ENCODE data around the gene SLC35A3.

DNA sequence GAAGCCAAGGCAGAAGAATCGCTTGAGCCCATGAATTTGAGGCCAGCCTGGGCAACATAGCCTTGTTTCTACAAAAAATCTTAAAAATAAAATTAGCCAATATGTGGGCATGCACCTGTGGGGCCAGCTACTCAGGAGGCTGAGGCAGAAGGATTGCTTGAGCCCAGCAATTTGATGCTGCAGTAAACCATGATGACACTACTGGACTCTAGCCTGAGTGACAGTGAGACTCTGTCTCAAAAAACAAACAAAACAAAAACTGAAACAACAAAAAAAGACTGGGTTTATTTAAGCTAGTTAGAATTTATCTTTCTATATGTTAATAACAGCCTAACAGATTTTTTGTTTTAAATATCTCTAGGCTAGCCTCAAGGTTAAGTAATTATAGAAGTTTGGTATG is 57.4 kb downstream of the SLC35A3 start:
- TF ChIP-seq, protein P1, sequence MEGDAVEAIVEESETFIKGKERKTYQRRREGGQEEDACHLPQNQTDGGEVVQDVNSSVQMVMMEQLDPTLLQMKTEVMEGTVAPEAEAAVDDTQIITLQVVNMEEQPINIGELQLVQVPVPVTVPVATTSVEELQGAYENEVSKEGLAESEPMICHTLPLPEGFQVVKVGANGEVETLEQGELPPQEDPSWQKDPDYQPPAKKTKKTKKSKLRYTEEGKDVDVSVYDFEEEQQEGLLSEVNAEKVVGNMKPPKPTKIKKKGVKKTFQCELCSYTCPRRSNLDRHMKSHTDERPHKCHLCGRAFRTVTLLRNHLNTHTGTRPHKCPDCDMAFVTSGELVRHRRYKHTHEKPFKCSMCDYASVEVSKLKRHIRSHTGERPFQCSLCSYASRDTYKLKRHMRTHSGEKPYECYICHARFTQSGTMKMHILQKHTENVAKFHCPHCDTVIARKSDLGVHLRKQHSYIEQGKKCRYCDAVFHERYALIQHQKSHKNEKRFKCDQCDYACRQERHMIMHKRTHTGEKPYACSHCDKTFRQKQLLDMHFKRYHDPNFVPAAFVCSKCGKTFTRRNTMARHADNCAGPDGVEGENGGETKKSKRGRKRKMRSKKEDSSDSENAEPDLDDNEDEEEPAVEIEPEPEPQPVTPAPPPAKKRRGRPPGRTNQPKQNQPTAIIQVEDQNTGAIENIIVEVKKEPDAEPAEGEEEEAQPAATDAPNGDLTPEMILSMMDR (IDR thresholded peaks at IDR 0.05) = no peak
- no peak for TF ChIP-seq POLR2A (IDR thresholded peaks at IDR 0.05)
